Heart right ventricle (tissue), 16 donors: ENCODE results near the gene SPNS2. TPM values are rescaled to one million over a fixed set of nuclear protein-coding genes. Genes with fewer than 3 reads are reported as not detected.

ENCODE experiments used
- ATAC-seq, 8 donors: fragments of 200-7000 bp; cut with Tn5 transposase; one replicate each; pipeline ENCODE4 v1.9.1; 2020; ENCODE audit warnings: mild to moderate bottlenecking in 8 of 8, moderate library complexity in 8 of 8, moderate number of reproducible peaks in 1 of 8
- DNase-seq, 2 donors: peaks; one replicate each; pipeline ENCODE4 v3.0.0-alpha.2; 2020
- H3K27ac ChIP-seq, 10 donors: fragments of 200-600 bp; sonication (generic) in 2 of 10; one replicate each; pipeline versions ENCODE4 v1.5.0 to v1.8.0; 2020 to 2022; ENCODE audit warnings: mild to moderate bottlenecking in 3 of 10
- H3K27me3 ChIP-seq, 7 donors: fragments of 200-600 bp; one replicate each; pipeline ENCODE4 v1.8.0; 2021 to 2022; ENCODE audit warnings: mild to moderate bottlenecking in 2 of 7
- H3K36me3 ChIP-seq, 9 donors: fragments of 200-600 bp; sonication (generic) in 1 of 9; one replicate each; pipeline versions ENCODE4 v1.5.0 to v1.8.0; 2020 to 2022; ENCODE audit warnings: mild to moderate bottlenecking in 2 of 9
- H3K4me1 ChIP-seq, 9 donors: fragments of 200-600 bp; sonication (generic) in 1 of 9; one replicate each; pipeline versions ENCODE4 v1.5.0 to v1.8.0; 2020 to 2022; ENCODE audit warnings: mild to moderate bottlenecking in 4 of 9
- H3K4me3 ChIP-seq, 10 donors: fragments of 200-600 bp; sonication (generic) in 2 of 10; one replicate each; pipeline versions ENCODE4 v1.5.0 to v1.8.0; 2020 to 2022; ENCODE audit warnings: mild to moderate bottlenecking in 7 of 10, moderate library complexity in 2 of 10
- H3K9me3 ChIP-seq, 11 donors: fragments of 200-600 bp in 10 of 11; sonication (generic) in 2 of 11; one replicate each; pipeline versions ENCODE4 v1.5.0 to v1.8.0; 2013 to 2022; ENCODE audit warnings: mild to moderate bottlenecking in 2 of 11, control low read depth in 1 of 11, moderate library complexity in 1 of 11
- CTCF ChIP-seq, 9 donors: fragments of 200-600 bp; sonication (generic) in 2 of 9; IDR thresholded peaks; one replicate each; pipeline versions ENCODE4 v1.5.0 to v1.8.0; 2021 to 2022; ENCODE audit warnings: antibody characterized with exemption in 9 of 9, mild to moderate bottlenecking in 5 of 9, moderate library complexity in 1 of 9
- WGBS, 2 donors: extraction: QIAGEN DNeasy Blood & Tissue Kit; methylation state at CpG; one replicate each; pipeline ENCODE4 v1.1.7; 2013; ENCODE audit warnings: inconsistent platforms in 1 of 2; 5-methylcytosine and 5-hydroxymethylcytosine counted together
- intact Hi-C, 10 donors: fragments of 100-400 bp; cut with DNase I; formaldehyde crosslinking; loops; one replicate each; pipeline versions ENCODE4 v1.11.1 to v1.14.2; 2022
- polyA plus RNA-seq, 2 donors: library from polyadenylated mRNA; stranded (reverse); fragments of 200-250 nt; gene quantifications; one replicate each; pipeline ENCODE4 v1.2.3, GENCODE V29; 2013
- total RNA-seq, 10 donors: library from RNA; stranded (reverse); fragmentation: NEBNext Ultra II Directional in 3 of 10; extraction: Animal tissue kit (Norgen Biotek cat#: 25700) in 3 of 10; gene quantifications; one replicate each; pipeline versions ENCODE4 v1.2.1 to v1.2.4, GENCODE V29; 2021 to 2023
- donor health status: Arrhythmogenic right ventricular cardiomyopathy.
- donor health status: ischemic (EF 13 %, LVEDD 7.1; RV severe dilation, severe dysfunction).
- donor health status: healthy with polysubstance abuse.
- donor health status: DM: no; HTN: yes; CAD: no.
- donor health status: DM: no; HTN: no; CAD: no.
- donor health status: ischemic (EF 25% LVEDD 6.9; RV normal size, moderate dysfunction).
- donor health status: ischemic (EF 25% LVEDD 5.7; RV mildly dilated, moderate dysfunction).
- donor health status: healthy.
- donor health status: DM: yes; HTN: yes; CAD: no.
- donor health status: Ischemic cardiomyopathy.
- donor health status: ischemic (EF 35%, LVEDD 5.7; RV mildly dilated, moderate dysfunction).
- donor health status: nonischemic (EF 11% LVEDD 7.7; RV severe dilation, severe dysfunction).
- donor health status: DM: yes; HTN: yes; CAD: no.
- donor health status: PGD.
- donor health status: ischemic (EF 29% LVEDD 5.4; RV normal size, mild dysfunction).
- donor health status: nonischemic (EF 23%, LVEDD 6.1; RV moderate dilation, normal function).

Gene SPNS2
- total and polyA plus RNA-seq, 12 donors: 4.5 to 27.7 (median 9.8) TPM

GRCh38 chr17:4559139-4559791 lies 60.6 kb downstream of the SPNS2 start:
- no peak for DNase-seq
- intact Hi-C loops: loop anchor here in 3 of 10 donors (5.0 to 10.0 kb wide), 2 partner anchors 64 to 137 kb away; partner anchors contain the start of gene SPNS2 (in 1 of the 3)

GRCh38 chr17:4559966-4560365 lies 61.3 kb downstream of the SPNS2 start:
- Histone ChIP-seq H3K4me3 (no peak overlapping the region), H3K36me3 (no peaks in the 10 kb centered on the region), H3K4me1 (peaks cover 3 to 28% (median 14%) of the 10 kb centered on the region in 9 donors), H3K27me3 (no peaks in the 10 kb centered on the region), H3K27ac (no peak overlapping the region), H3K9me3 (no peaks in the 10 kb centered on the region)
- no peak for TF ChIP-seq CTCF (IDR thresholded peaks at IDR 0.05)
- intact Hi-C loops: loop anchor here in 4 of 10 donors (5.0 to 10.0 kb wide), 3 partner anchors 65 to 327 kb away; partner anchors contain the start of gene SPNS2 (in 1 of the 4)
- ATAC-seq: no peak
- no peak for DNase-seq
- 95 to 98% methylated on average over 5 of the region's 5 CpGs for WGBS, 2 donors

More at GRCh38 chr17:4559139-4559791, 60.6 kb downstream of the SPNS2 start:
- no peak for TF ChIP-seq CTCF (IDR thresholded peaks at IDR 0.05)
- 64 to 75% methylated on average over 17 of the region's 17 CpGs for WGBS, 2 donors
- Histone ChIP-seq H3K4me3 (no peak overlapping the region), H3K27ac (no peak overlapping the region), H3K27me3 (no peaks in the 10 kb centered on the region), H3K4me1 (peaks cover 7 to 34% (median 20%) of the 10 kb centered on the region in 9 donors), H3K9me3 (no peaks in the 10 kb centered on the region), H3K36me3 (no peaks in the 10 kb centered on the region)
- ATAC-seq: no peak

- TF ChIP-seq CTCF (IDR thresholded peaks at IDR 0.05): no peak
- no peak for DNase-seq
- intact Hi-C loops: loop anchor here in 1 of 10 donors (5.0 kb wide), 1 partner anchor 327 kb away; no protein-coding TSS in a partner anchor
- ATAC-seq: no peak
- no peak within 1 kb of the TSS for H3K27ac ChIP-seq
- no peaks in the 10 kb centered on the region for H3K27me3 ChIP-seq
- 81 to 88% methylated on average over 12 of the region's 12 CpGs for WGBS, 2 donors
- H3K4me1 ChIP-seq: peaks cover 3 to 31% (median 17%) of the 10 kb centered on the region in 9 donors
- no peaks in the 10 kb centered on the region for H3K9me3 ChIP-seq
- no peak within 1 kb of the TSS for H3K4me3 ChIP-seq
- H3K36me3 ChIP-seq: no peaks in the 10 kb centered on the region
These were observed 61.7 kb downstream of the SPNS2 start, which contains the start of gene GGT6 for GRCh38 chr17:4560421-4560820. TSS of gene GGT6 (minus strand) at chr17:4560577. CDS start at chr17:4560521, 56 bp downstream.

GRCh38 chr17:4560837-4561256 lies 62.2 kb downstream of the SPNS2 start:
- Histone ChIP-seq H3K36me3 (no peaks in the 10 kb centered on the region), H3K4me1 (peaks cover 1 to 33% (median 17%) of the 10 kb centered on the region in 9 donors), H3K9me3 (no peaks in the 10 kb centered on the region), H3K27me3 (no peaks in the 10 kb centered on the region), H3K27ac (no peak overlapping the region), H3K4me3 (no peak overlapping the region)
- no peak for TF ChIP-seq CTCF (IDR thresholded peaks at IDR 0.05)
- DNase-seq (no peak), ATAC-seq (no peak)
- 69 to 76% methylated on average over 11 of the region's 11 CpGs for WGBS, 2 donors
- intact Hi-C loops: loop anchor here in 1 of 10 donors (5.0 kb wide), 1 partner anchor 326 kb away; no protein-coding TSS in a partner anchor
